Stimulated activated CD4-positive, alpha-beta T cell treated with anti-CD3 and anti-CD28 coated beads, Interleukin-15, amount 100 ng/mL, for 48 hours (primary cell): ENCODE results near the gene TRIM69.

Experiments used
- DNase-seq, 2 donors: peaks; one replicate each; pipeline ENCODE4 v3.0.0-alpha.2; 2020; ENCODE audit warnings: low read depth in 2 of 2

The TRIM69 gene

DNA sequence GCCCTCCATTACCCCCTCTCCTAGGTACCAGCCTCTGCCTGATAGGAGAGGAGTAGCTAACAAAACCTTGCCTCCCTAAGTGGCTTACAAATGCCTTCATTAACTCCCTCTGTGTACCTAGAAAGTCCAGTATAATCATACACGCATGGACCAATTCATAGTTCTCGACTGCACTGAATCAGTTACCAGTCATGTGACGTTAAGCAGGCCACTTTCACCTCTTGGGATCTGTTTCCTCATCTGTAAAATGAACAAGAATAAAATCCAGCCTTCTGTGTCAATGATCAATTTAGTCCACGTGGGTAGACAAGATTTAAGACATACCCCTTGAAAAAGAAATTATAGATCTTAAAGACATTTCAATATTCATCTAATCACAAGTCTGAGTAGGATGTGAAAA is 72.2 kb downstream of the TRIM69 start:
- no peak for DNase-seq

DNA sequence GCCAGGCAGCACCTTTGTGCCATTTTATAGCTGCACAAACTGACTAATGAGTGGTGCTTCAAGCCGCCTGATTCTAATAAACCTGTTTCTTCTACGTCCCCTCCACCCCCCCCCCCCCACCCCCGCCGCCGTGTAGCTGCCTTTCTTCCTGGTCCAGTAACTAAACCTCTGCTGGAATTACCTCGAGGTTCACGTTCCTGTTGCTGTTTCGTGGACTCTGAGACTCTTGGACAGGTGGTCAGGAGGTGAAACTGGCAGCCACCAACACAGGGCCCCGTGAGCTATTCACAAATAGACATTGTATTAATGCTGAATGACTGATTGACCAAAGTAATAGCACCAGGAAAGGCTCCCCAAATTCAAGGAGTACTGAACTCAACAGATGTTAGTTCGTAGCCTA is 73.9 kb downstream of the TRIM69 start:
- no peak for DNase-seq

DNA sequence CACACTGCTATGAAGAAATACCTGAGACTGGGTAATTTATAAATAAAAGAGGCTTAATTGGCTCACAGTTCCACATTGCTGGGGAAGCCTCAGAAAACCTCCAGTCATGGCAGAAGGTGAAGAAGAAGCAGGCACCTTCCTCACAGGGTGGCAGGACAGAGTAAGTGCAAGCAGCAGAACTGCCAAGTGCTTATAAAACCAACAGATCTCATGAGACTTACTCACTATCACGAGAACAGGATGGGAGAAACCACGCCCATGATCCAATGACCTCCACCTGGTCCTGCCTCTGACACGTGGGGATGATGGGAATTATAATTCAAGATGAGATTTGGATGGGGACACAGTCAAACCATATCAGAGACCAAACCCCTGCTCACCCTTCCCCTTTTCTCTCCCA is 75.0 kb downstream of the TRIM69 start:
- DNase-seq, result no peak

DNA sequence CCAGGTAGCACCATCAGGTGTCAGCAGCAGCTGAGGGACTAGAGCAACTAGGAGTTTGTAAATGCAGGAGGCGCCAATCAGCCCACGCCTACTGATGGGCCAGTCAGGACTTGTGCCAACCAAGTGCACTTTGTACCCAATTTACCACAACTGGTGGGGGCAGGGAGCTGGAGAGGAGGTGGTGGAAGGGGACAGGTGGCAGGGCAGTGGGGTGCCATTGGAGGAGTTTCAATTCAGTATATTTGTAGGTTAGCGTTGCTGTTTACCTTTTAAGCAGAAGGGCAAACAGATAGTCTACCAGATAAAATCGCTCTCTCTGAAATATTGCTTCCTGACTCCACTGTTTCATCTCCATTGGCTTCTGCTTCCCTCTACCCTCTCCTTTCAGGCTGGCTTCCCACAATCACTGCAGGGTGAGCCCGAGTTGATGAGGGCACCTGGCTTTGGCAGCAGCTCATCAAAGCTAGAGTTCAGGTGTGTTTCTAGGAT is 75.7 kb downstream of the TRIM69 start:
- no peak for DNase-seq

DNA sequence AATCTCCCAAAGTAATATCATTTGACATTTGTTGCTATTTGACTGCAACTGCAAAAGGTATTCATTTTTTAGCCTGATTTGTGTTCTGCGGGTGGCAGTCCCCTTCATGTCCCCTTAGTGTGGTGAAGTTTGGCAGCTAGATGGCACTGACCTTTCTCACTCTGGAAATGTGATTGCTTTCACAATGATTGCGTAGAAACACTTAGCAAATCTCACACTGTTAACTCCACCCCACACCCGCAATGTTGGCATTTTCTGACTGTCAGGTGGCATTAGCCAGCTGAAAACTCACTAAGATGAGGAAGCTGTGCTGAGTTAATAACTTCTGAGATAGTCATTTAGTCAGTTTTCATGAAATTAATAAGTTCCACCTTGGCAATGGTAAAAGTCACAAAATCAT is 76.9 kb downstream of the TRIM69 start:
- no peak for DNase-seq
